GM18499 (cell line): ENCODE measurements around the gene CDH13.

Experiments used
- ATAC-seq: cut with Tn5 transposase; IDR thresholded peaks from one replicate; pipeline ENCODE4 v1.9.1; 2021; ENCODE audit warnings: moderate number of reproducible peaks; ENCODE audit not compliant: insufficient read depth, unreplicated experiment

Gene CDH13

DNA sequence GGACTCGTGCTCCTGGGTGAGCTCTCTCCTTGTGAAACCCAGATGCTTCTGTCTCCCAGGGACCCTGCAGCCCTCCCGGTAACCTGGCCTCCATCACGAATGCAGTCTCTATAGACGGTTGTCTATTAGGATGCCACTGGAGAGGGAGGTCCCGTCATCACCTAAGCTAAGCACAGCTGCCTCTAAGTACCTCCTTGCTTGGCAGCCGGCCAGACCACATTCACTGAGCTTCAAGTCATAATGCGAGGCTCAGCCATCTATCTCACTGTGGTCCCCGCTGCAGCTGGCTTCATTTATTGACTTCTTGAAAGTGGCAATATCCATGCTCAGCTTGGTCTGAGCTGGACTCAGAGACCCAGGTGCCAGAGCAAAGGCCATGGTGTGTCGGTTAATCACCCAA lies 1106.5 kb downstream of the CDH13 start:
- no peak for ATAC-seq

DNA sequence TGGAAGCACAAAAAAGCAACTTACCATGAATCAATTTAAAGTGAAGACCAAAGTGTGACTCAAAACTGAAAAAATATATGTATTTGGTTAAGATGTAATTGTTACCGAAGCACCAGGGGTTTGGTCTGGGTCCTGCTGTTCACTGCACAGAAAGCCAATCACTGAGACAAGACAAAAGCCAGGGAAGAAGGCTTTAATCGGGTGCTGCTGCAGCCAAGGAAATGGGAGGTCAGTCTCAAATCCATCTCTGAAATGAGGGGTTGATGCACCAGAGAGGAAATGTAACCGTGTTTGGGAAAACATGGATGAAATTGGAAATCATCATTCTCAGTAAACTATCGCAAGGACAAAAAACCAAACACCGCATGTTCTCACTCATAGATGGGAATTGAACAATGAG lies 1107.4 kb downstream of the CDH13 start:
- no peak for ATAC-seq

- no peak for ATAC-seq
These were observed 1111.1 kb downstream of the CDH13 start for GRCh38 chr16:83737729-83738354.

- ATAC-seq: no peak
These were observed 1112.2 kb downstream of the CDH13 start for GRCh38 chr16:83738923-83739503.

DNA sequence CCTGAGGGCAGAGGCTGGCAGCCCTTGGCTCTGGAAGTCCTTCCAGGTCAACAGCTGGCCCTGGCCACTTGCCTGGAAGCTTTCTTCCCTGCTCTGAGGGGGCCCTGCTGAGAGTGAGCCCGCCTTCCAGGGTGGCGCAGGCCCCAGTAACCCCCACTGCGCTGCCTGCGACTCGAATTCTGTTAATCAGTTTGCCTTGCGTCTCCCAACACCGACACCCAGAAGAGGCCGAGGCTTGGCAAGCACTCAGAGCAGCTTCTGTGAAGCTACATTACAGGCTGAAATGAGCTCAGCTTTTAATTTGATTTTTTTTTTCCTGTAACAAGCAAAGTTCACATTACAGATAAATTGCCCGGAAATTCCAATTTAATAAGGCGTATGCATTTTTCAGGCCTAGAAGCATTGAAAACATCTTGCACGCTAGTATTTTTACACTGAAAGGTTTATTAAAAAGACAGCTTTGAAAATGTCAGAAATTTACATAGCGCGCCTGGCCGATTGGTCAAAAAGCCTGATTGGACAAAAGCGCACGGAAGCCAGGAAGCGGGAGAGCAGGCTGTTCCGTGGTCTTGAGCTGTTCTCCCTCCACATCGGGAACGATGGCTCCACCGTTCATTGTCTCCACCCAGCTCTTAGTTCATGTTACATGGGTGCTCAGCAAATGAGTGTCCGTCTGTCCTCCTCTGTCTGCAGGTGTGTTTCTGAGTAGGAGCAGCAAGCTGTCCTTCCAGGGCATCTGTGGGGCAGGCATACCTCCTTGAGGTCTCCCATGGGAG lies 1115.5 kb downstream of the CDH13 start:
- no peak for ATAC-seq

DNA sequence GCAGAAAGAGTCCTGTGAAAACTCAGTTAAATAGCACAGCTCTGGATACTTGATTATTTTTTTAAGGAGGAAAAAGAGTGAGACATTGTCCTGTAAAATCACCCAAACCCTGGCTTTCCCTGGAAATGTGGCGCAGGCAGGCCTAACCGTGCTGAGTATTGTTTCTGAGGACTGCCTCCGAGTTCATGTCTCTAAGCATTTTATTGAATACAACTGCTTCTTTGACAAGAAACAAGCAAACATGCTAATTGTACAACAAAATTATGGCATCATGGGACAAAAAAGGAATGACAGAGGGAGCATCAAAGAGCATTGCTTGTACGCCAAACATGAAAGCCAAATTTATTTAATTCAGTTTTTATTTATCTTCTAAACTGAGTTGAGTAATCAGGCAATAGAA lies 1116.5 kb downstream of the CDH13 start:
- no peak for ATAC-seq

GRCh38 chr16:83743720-83744119 lies 1117.0 kb downstream of the CDH13 start:
- no peak for ATAC-seq

- no peak for ATAC-seq
These were observed 1117.7 kb downstream of the CDH13 start for GRCh38 chr16:83744441-83744981.

- no peak for ATAC-seq
These were observed 1119.8 kb downstream of the CDH13 start for GRCh38 chr16:83746611-83747010.

GRCh38 chr16:83747936-83748335 lies 1121.2 kb downstream of the CDH13 start:
- no peak for ATAC-seq

- no peak for ATAC-seq
These were observed 1128.6 kb downstream of the CDH13 start for GRCh38 chr16:83755391-83755790.

DNA sequence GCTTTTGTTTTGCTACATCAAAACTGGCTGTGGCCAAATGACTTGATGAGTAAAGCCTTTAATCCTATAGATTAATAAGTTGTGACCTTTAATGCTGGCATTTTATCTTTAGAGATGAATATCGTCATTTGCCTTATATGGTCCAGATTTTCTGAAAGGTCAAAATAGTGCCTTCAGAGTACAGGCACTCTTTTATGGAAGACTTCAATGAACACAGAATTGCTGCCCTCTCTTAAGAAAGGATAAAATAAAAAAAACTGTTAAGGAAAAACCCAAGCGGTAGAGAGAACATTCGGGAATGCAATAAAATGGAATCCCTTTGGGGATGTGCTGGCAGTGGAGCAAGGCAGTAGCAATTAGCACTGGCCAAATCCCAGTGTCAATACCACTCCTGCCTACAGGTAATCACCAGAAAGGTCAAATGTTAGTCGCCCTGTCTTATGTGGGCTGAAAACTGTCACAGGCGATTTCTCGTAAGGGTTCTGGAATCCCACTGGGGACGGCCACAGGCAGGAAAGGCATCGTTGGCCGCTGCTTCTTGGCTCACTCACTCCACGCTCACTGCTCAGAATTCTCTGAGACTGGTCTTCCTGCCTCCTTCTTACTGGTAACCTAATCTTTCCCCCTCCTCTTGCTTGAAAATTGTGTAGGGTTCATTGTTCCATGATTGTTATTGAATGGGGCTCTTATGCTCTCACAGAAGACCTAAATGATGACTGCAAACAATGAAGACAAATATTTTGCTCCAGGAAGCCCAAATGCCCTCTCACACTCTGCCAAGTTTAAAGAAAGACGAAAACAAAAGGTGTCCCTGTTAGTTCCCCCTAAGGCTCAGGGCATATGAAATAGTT lies 1135.6 kb downstream of the CDH13 start:
- no peak for ATAC-seq

- ATAC-seq: no peak
These were observed 1136.2 kb downstream of the CDH13 start for GRCh38 chr16:83762992-83763358.

- no peak for ATAC-seq
These were observed 1142.2 kb downstream of the CDH13 start for GRCh38 chr16:83768986-83769385.

DNA sequence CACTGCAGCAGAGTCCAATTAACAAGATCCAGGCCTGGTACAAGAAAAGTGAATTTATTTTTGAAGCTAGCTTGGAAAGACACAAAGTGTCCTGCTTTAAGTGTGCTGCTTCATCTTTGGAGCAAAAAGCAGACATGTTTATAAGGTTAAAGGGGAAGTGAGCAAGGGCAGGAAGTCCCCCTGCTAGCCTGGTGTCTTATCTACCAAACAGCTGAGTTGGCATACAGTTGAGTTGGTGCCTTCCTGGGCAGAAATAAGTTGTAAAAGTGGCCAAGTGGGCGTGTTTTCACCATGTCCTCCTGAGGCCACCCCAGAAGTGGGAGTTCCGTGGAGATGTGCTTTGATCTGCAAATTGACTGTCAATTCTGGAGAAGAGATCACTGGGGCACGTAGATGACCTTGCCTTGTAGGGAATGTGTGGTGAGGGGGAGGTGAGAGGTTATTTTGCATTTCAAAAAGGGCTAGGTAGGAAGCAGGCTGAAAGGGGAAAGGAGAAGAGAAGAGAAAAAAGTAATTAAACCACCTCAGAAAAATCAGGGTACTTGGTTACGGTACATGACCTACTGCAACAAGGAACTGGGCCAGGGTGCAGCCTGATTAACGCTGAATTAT lies 1142.7 kb downstream of the CDH13 start:
- no peak for ATAC-seq

- ATAC-seq: no peak
These were observed 1144.7 kb downstream of the CDH13 start for GRCh38 chr16:83771306-83771942.

DNA sequence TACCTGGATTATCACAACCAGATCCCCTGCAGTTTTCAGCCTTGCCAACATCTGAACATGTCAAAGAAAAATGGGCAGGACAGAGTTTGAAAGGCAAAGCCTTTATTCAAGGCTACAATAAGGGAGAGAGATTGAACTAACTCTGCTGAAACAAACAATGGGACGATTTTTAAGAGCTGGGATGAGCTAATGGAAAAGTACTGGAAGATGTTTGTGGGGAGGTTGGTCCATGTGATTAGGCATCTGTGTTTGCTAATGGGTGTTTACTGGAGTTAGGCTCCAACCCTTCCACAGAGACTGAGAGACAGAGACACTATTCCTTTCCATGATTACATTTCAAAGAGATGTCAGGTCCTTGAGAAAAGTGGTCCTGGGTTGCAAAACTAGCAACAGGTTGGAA lies 1146.0 kb downstream of the CDH13 start:
- no peak for ATAC-seq

DNA sequence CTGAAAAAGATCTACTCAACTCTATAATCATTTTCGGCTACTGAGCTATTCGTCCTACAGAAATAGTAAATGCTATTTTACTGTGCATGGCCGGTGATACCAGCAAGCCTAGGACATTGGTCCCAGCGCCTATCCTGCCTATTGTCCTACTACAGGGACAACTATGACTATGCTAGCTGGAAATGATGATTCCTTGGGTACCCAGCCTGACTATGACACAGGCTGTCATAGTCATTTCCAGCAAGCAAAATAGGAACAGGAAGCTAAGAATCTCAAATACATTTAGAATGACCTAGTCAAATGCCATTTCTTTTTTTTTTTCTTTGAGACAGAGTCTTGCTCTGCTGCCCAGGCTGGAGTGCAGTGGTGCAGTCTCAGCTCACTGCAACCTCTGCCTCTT lies 1147.3 kb downstream of the CDH13 start:
- ATAC-seq: no peak

DNA sequence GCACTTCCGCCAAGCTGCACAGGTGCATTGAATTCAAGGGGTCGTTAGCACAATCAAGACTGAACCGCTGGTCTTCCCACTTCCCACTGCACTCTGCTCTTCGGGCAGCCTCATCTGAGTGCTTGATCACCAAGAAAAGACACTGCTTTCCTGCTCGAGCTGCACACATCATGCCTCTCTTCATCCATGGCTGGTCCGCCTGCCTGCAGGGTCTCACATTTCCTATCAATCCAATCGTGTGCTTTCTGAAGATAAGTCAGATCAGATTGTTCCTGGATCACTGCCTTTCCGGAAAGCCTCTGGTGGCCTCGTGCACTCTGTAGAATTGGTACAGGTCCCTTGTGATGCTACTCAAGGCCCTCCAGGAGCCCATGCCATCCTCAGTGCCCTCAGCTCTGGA lies 1150.2 kb downstream of the CDH13 start:
- no peak for ATAC-seq

GRCh38 chr16:83779886-83780285 lies 1153.1 kb downstream of the CDH13 start:
- no peak for ATAC-seq
